H1 (cell line): Measurements from ENCODE around the gene CELA1. TPM values are rescaled to one million over a fixed set of nuclear protein-coding genes. Genes with fewer than 3 reads are reported as not detected.

Experiments
- BRCA1 ChIP-seq: IDR thresholded peaks from 2 replicates; pipeline ENCODE4 v1.6.1; 2012; ENCODE audit warnings: low read depth, low read length, improper control_type of control experiment
- CBX8 ChIP-seq: fragments of 300-800, 300-1000 bp; sonication (generic); IDR thresholded peaks from 2 replicates; pipeline ENCODE4 v1.7.1; 2016; ENCODE audit warnings: low read depth, low read length, borderline replicate concordance
- CHD1 ChIP-seq: IDR thresholded peaks from 2 replicates; pipeline ENCODE4 v1.6.1; 2012; ENCODE audit warnings: low read depth, low read length, improper control_type of control experiment
- GABPA ChIP-seq: IDR thresholded peaks from 2 replicates; pipeline ENCODE4 v1.6.1; 2011; ENCODE audit warnings: mild to moderate bottlenecking, low read length, moderate library complexity, borderline replicate concordance; ENCODE audit not compliant: insufficient read depth
- HDAC6 ChIP-seq: IDR thresholded peaks from one replicate; pipeline ENCODE4 v1.7.1; 2012; ENCODE audit warnings: low read depth, mild to moderate bottlenecking, inconsistent platforms, low read length, moderate library complexity
- PHF8 ChIP-seq: fragments of 200-600 bp; sonication (generic); conservative IDR thresholded peaks from 2 replicates; pipeline ENCODE4 v1.7.1; 2012; ENCODE audit warnings: low read depth, mild to moderate bottlenecking, inconsistent platforms, low read length, moderate library complexity
- POLR2A ChIP-seq, 2 experiments: IDR thresholded peaks; 1 replicate in 1 of 2; 2 replicates in 1 of 2; pipeline ENCODE4 v1.6.1; 2011; ENCODE audit warnings: low read depth in 2 of 2, low read length in 2 of 2, mild to moderate bottlenecking in 2 of 2; ENCODE audit errors: control extremely low read depth in 1 of 2
- RAD21 ChIP-seq, 2 experiments: IDR thresholded peaks in 1 of 2; conservative IDR thresholded peaks in 1 of 2; 2 replicates each; pipeline ENCODE4 v1.6.1; 2011; ENCODE audit warnings: low read depth in 2 of 2, low read length in 2 of 2, improper control_type of control experiment in 1 of 2, inconsistent platforms in 1 of 2, mild to moderate bottlenecking in 1 of 2, moderate library complexity in 1 of 2
- RBBP5 ChIP-seq: IDR thresholded peaks from 2 replicates; pipeline ENCODE4 v1.7.1; 2012; ENCODE audit warnings: low read depth, mild to moderate bottlenecking, inconsistent platforms, low read length, moderate library complexity, borderline replicate concordance
- RXRA ChIP-seq: IDR thresholded peaks from 2 replicates; pipeline ENCODE4 v1.6.1; 2011; ENCODE audit warnings: low read depth, mild to moderate bottlenecking, low read length, moderate library complexity; ENCODE audit not compliant: insufficient read depth
- SIN3A ChIP-seq, 2 experiments: IDR thresholded peaks in 1 of 2; conservative IDR thresholded peaks in 1 of 2; 2 replicates each; pipeline ENCODE4 v1.6.1; 2011 to 2012; ENCODE audit warnings: low read length in 2 of 2, improper control_type of control experiment in 1 of 2, low read depth in 1 of 2, mild to moderate bottlenecking in 1 of 2
- SRF ChIP-seq: IDR thresholded peaks from 2 replicates; pipeline ENCODE4 v1.6.1; 2011; ENCODE audit warnings: mild to moderate bottlenecking, low read depth, low read length, moderate library complexity
- TAF1 ChIP-seq: IDR thresholded peaks from 2 replicates; pipeline ENCODE4 v1.6.1; 2011; ENCODE audit warnings: mild to moderate bottlenecking, low read depth, low read length
- TCF12 ChIP-seq: IDR thresholded peaks from 2 replicates; pipeline ENCODE4 v1.6.1; 2011; ENCODE audit warnings: low read depth, mild to moderate bottlenecking, low read length
- polyA plus RNA-seq, 7 experiments: library from polyadenylated mRNA; depleted of rRNA in 3 of 7; stranded (reverse) in 5 of 7; unstranded in 2 of 7; fragments of >200 nt in 5 of 7; fragments of 200-250 nt in 2 of 7; gene quantifications; 1 replicate in 5 of 7; 2 replicates in 1 of 7; 4 replicates in 1 of 7; pipeline versions ENCODE4 v1.2.1 to v1.2.3, GENCODE V29; 2011 to 2013; ENCODE audit warnings: missing spikeins in 2 of 7, mixed read lengths in 2 of 7
- total RNA-seq: library from RNA; stranded (reverse); fragmentation: NEBNext Ultra II Directional; extraction: Animal tissue kit (Norgen Biotek cat#: 25700); gene quantifications from 2 replicates; pipeline ENCODE4 v1.2.1, GENCODE V29; 2021
- TF ChIP-seq, protein P1 (sequence below): IDR thresholded peaks from 2 replicates; pipeline ENCODE4 v1.6.1; 2011; ENCODE audit warnings: low read length, improper control_type of control experiment
- TF ChIP-seq, protein P2 (sequence below): IDR thresholded peaks from 2 replicates; pipeline ENCODE4 v1.6.1; 2012; ENCODE audit warnings: low read length, inconsistent platforms

Gene CELA1
- total and polyA plus RNA-seq, 2 of the 8 experiments (the other 6 are each of a cell fraction or from before 2014, with no cell fraction given), result 0.09 TPM; not detected in 1

DNA sequence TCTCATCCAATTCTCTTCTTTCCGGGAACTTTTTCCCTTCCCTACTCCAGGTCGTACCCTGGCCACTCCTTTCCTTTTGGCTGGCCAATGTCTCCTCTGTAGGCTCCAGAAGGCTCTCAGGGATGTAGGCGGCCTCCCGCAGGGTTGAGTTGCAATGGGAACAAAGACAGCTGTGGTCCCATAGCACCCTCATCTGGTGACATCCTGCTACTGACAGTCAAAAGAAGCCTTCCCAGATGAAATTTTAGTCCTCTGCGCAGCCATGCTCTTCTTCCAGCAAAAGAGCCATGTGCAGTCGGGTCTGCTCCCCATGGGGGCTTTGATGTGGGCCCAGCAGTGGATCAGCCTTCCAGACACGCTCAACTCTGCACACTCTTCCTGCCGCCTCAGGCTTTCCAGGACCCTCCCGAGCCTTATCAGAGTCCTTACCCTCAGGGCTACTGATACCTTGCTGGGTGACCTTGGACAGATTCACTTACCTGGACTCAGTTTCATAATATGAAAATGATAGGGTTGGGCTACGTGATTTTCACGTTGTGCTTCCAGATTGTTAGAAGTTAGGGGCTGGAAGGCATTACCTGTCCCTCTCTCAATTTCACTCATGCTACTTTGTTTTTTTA lies 5.5 kb upstream of the CELA1 start (continued):
- TF ChIP-seq, protein P1, sequence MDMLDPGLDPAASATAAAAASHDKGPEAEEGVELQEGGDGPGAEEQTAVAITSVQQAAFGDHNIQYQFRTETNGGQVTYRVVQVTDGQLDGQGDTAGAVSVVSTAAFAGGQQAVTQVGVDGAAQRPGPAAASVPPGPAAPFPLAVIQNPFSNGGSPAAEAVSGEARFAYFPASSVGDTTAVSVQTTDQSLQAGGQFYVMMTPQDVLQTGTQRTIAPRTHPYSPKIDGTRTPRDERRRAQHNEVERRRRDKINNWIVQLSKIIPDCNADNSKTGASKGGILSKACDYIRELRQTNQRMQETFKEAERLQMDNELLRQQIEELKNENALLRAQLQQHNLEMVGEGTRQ, result no peak
- TF ChIP-seq RBBP5 (no peak), BRCA1 (no peak; the same call in 1 of the 2 replicates), CBX8 (no peak), SIN3A (conservative IDR thresholded peaks at IDR 0.05 in 1 of 2, IDR thresholded peaks at IDR 0.05 in 1 of 2; ENCODE audit: low read depth in 1 of 2, low read length in 2 of 2) (no peak), HDAC6 (no peak), CHD1 (no peak), TAF1 (no peak), RXRA (no peak), POLR2A (IDR thresholded peaks at IDR 0.05; ENCODE audit: control extremely low read depth in 1 of 2, low read depth in 2 of 2, low read length in 2 of 2) (no peak), GABPA (no peak), RAD21 (IDR thresholded peaks at IDR 0.05 in 1 of 2, conservative IDR thresholded peaks at IDR 0.05 in 1 of 2; ENCODE audit: low read depth in 2 of 2, low read length in 2 of 2) (peak; percentile 93 to 96), TCF12 (no peak), SRF (no peak), PHF8 (no peak)
- TF ChIP-seq, protein P2, sequence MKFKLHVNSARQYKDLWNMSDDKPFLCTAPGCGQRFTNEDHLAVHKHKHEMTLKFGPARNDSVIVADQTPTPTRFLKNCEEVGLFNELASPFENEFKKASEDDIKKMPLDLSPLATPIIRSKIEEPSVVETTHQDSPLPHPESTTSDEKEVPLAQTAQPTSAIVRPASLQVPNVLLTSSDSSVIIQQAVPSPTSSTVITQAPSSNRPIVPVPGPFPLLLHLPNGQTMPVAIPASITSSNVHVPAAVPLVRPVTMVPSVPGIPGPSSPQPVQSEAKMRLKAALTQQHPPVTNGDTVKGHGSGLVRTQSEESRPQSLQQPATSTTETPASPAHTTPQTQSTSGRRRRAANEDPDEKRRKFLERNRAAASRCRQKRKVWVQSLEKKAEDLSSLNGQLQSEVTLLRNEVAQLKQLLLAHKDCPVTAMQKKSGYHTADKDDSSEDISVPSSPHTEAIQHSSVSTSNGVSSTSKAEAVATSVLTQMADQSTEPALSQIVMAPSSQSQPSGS, result no peak
